HepG2 (cell line): Measurements from ENCODE around the gene EEF2. TPM values are rescaled to one million over a fixed set of nuclear protein-coding genes. Genes with fewer than 3 reads are reported as not detected.

Experiments
- HMGA1 ChIP-seq: sonication (generic); formaldehyde crosslinking; conservative IDR thresholded peaks from 2 replicates; pipeline ENCODE4 v1.4.0; 2020; ENCODE audit warnings: missing genetic modification reagents
- HNRNPLL ChIP-seq: fragments of 200-400 bp; formaldehyde crosslinking; IDR thresholded peaks from 2 replicates; pipeline ENCODE4 v1.6.1; 2017; ENCODE audit warnings: mild to moderate bottlenecking, low read depth, low read length; ENCODE audit not compliant: poor library complexity, severe bottlenecking
- KLF13 ChIP-seq: sonication (generic); formaldehyde crosslinking; IDR thresholded peaks from 2 replicates; pipeline ENCODE4 v1.4.0; 2020; ENCODE audit warnings: mild to moderate bottlenecking, missing genetic modification reagents
- MED8 ChIP-seq: sonication (generic); formaldehyde crosslinking; IDR thresholded peaks from 2 replicates; pipeline ENCODE4 v1.8.1; 2023; ENCODE audit warnings: mild to moderate bottlenecking, missing genetic modification reagents; ENCODE audit not compliant: insufficient replicate concordance
- NFIC ChIP-seq: IDR thresholded peaks from 2 replicates; pipeline ENCODE4 v1.6.1; 2012; ENCODE audit warnings: mild to moderate bottlenecking, low read length, inconsistent platforms
- RBAK ChIP-seq: sonication (generic); formaldehyde crosslinking; IDR thresholded peaks from 2 replicates; pipeline ENCODE4 v1.5.1; 2020; ENCODE audit warnings: mild to moderate bottlenecking, missing genetic modification reagents
- STAG1 ChIP-seq: sonication (generic); formaldehyde crosslinking; IDR thresholded peaks from 2 replicates; pipeline ENCODE4 v1.4.0; 2020; ENCODE audit warnings: missing genetic modification reagents
- TEAD3 ChIP-seq: optimal IDR thresholded peaks from 2 replicates; pipeline ENCODE3; 2016; ENCODE audit warnings: borderline replicate concordance
- TOPORS ChIP-seq: sonication (generic); formaldehyde crosslinking; IDR thresholded peaks from 2 replicates; pipeline ENCODE4 v1.8.0; 2023; ENCODE audit warnings: mild to moderate bottlenecking, missing genetic modification reagents
- ZNF343 ChIP-seq: sonication (generic); formaldehyde crosslinking; IDR thresholded peaks from 2 replicates; pipeline ENCODE4 v1.4.0; 2020; ENCODE audit warnings: mild to moderate bottlenecking, missing genetic modification reagents
- ZNF496 ChIP-seq: sonication (generic); formaldehyde crosslinking; IDR thresholded peaks from 2 replicates; pipeline ENCODE4 v1.8.1; 2023; ENCODE audit warnings: mild to moderate bottlenecking, moderate library complexity, missing genetic modification reagents; ENCODE audit not compliant: insufficient replicate concordance
- ZNF546 ChIP-seq: sonication (generic); formaldehyde crosslinking; conservative IDR thresholded peaks from 2 replicates; pipeline ENCODE4 v1.8.1; 2023; ENCODE audit warnings: mild to moderate bottlenecking, missing genetic modification reagents
- ZNF614 ChIP-seq: IDR thresholded peaks from 2 replicates; pipeline ENCODE4 v1.6.1; 2018; ENCODE audit warnings: missing biosample characterization, missing genetic modification reagents, inconsistent platforms, borderline replicate concordance
- ZNF615 ChIP-seq: sonication (generic); formaldehyde crosslinking; IDR thresholded peaks from 2 replicates; pipeline ENCODE4 v1.5.0; 2020; ENCODE audit warnings: mild to moderate bottlenecking, missing genetic modification reagents, borderline replicate concordance
- ZSCAN9 ChIP-seq: IDR thresholded peaks from 2 replicates; pipeline ENCODE4 v1.6.1; 2016; ENCODE audit warnings: borderline replicate concordance
- polyA plus RNA-seq, 8 experiments: library from polyadenylated mRNA; depleted of rRNA in 3 of 8; stranded (reverse) in 7 of 8; unstranded in 1 of 8; fragments of >200 nt; fragmentation: Illumina TruSeq in 4 of 8; extraction: Trizol in 4 of 8; gene quantifications; 2 replicates each; pipeline versions ENCODE4 v1.2.1 to v1.2.3, GENCODE V29; 2011 to 2016; ENCODE audit warnings: low read depth in 4 of 8, missing spikeins in 1 of 8, mixed read lengths in 1 of 8; ENCODE audit not compliant: insufficient read depth in 1 of 8
- total RNA-seq, 5 experiments: library from RNA; depleted of rRNA; stranded (reverse); fragments of >200 nt; fragmentation: Illumina TruSeq; extraction: Trizol; gene quantifications; 2 replicates each; pipeline ENCODE4 v1.2.3, GENCODE V29; 2016; ENCODE audit warnings: low read depth in 1 of 5
- TF ChIP-seq, protein P1 (sequence below): sonication (generic); formaldehyde crosslinking; IDR thresholded peaks from 2 replicates; pipeline ENCODE4 v1.8.0; 2022; ENCODE audit warnings: mild to moderate bottlenecking, missing genetic modification reagents
- TF ChIP-seq, protein P2 (sequence below): IDR thresholded peaks from 2 replicates; pipeline ENCODE4 v1.6.1; 2016; ENCODE audit warnings: mild to moderate bottlenecking
- TF ChIP-seq, protein P3 (sequence below): sonication (generic); formaldehyde crosslinking; IDR thresholded peaks from 2 replicates; pipeline ENCODE4 v1.4.0; 2020; ENCODE audit warnings: missing genetic modification reagents
- TF ChIP-seq, protein P4 (sequence below): sonication (generic); formaldehyde crosslinking; IDR thresholded peaks from 2 replicates; pipeline ENCODE4 v1.8.1; 2022; ENCODE audit warnings: low read depth, mild to moderate bottlenecking, missing genetic modification reagents

The EEF2 gene
- total and polyA plus RNA-seq, 2 of the 13 experiments (the other 11 are each of a cell fraction or from before 2014, with no cell fraction given), result 1,441 to 1,777 TPM

DNA sequence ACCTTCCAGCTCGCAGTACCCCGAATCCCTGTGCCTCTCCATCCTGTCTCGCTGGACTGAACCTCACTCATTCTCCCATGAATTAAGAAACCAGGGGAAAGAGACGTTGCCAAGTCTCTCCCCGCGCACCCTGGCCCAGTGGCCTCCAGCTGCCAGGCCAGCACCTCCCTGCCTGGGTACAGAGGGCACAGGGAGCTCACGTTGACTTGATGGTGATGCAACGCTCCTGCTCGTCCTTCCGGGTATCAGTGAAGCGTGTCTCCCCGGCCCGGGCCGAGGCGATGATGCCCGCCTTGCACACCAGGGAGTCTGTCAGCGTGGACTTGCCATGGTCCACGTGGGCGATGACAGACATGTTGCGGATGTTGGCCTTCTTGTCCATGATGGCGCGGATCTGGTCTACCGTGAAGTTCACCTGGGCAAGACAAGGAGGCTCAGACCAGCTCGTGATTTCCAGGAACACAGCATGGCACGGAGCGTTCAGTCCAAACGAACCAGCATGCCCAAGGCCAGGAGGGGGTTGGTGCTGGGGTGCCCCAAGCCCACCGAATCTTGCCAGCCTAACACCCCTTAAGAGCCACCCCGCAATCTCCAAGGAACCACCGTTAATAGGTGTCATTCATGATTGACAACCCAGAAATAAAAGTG is 1.2 kb downstream of the EEF2 start (continued):
- TF ChIP-seq ZNF614 (CRISPR knock-in tag), result no peak
- TF ChIP-seq TEAD3 (CRISPR knock-in tag), result no peak
- no peak for TF ChIP-seq HMGA1
- TF ChIP-seq HNRNPLL, result no peak
- TF ChIP-seq KLF13 (CRISPR knock-in tag), result no peak
- no peak for TF ChIP-seq NFIC
- TF ChIP-seq ZNF615, result no peak
- no peak for TF ChIP-seq ZNF343 (CRISPR knock-in tag)
- no peak for TF ChIP-seq RBAK (CRISPR knock-in tag)
- no peak for TF ChIP-seq TOPORS (CRISPR knock-in tag)
- TF ChIP-seq STAG1 (CRISPR knock-in tag), result no peak
- TF ChIP-seq ZNF546 (CRISPR knock-in tag), result no peak
- TF ChIP-seq, protein P1, sequence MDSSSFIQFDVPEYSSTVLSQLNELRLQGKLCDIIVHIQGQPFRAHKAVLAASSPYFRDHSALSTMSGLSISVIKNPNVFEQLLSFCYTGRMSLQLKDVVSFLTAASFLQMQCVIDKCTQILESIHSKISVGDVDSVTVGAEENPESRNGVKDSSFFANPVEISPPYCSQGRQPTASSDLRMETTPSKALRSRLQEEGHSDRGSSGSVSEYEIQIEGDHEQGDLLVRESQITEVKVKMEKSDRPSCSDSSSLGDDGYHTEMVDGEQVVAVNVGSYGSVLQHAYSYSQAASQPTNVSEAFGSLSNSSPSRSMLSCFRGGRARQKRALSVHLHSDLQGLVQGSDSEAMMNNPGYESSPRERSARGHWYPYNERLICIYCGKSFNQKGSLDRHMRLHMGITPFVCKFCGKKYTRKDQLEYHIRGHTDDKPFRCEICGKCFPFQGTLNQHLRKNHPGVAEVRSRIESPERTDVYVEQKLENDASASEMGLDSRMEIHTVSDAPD (CRISPR knock-in tag), result no peak
- TF ChIP-seq MED8, result no peak
- no peak for TF ChIP-seq ZNF496 (CRISPR knock-in tag)
- TF ChIP-seq, protein P2, sequence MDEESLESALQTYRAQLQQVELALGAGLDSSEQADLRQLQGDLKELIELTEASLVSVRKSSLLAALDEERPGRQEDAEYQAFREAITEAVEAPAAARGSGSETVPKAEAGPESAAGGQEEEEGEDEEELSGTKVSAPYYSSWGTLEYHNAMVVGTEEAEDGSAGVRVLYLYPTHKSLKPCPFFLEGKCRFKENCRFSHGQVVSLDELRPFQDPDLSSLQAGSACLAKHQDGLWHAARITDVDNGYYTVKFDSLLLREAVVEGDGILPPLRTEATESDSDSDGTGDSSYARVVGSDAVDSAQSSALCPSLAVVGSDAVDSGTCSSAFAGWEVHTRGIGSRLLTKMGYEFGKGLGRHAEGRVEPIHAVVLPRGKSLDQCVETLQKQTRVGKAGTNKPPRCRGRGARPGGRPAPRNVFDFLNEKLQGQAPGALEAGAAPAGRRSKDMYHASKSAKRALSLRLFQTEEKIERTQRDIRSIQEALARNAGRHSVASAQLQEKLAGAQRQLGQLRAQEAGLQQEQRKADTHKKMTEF, result no peak
- TF ChIP-seq, protein P3, sequence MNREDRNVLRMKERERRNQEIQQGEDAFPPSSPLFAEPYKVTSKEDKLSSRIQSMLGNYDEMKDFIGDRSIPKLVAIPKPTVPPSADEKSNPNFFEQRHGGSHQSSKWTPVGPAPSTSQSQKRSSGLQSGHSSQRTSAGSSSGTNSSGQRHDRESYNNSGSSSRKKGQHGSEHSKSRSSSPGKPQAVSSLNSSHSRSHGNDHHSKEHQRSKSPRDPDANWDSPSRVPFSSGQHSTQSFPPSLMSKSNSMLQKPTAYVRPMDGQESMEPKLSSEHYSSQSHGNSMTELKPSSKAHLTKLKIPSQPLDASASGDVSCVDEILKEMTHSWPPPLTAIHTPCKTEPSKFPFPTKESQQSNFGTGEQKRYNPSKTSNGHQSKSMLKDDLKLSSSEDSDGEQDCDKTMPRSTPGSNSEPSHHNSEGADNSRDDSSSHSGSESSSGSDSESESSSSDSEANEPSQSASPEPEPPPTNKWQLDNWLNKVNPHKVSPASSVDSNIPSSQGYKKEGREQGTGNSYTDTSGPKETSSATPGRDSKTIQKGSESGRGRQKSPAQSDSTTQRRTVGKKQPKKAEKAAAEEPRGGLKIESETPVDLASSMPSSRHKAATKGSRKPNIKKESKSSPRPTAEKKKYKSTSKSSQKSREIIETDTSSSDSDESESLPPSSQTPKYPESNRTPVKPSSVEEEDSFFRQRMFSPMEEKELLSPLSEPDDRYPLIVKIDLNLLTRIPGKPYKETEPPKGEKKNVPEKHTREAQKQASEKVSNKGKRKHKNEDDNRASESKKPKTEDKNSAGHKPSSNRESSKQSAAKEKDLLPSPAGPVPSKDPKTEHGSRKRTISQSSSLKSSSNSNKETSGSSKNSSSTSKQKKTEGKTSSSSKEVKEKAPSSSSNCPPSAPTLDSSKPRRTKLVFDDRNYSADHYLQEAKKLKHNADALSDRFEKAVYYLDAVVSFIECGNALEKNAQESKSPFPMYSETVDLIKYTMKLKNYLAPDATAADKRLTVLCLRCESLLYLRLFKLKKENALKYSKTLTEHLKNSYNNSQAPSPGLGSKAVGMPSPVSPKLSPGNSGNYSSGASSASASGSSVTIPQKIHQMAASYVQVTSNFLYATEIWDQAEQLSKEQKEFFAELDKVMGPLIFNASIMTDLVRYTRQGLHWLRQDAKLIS (CRISPR knock-in tag), result no peak
- no peak for TF ChIP-seq ZSCAN9
- TF ChIP-seq, protein P4, sequence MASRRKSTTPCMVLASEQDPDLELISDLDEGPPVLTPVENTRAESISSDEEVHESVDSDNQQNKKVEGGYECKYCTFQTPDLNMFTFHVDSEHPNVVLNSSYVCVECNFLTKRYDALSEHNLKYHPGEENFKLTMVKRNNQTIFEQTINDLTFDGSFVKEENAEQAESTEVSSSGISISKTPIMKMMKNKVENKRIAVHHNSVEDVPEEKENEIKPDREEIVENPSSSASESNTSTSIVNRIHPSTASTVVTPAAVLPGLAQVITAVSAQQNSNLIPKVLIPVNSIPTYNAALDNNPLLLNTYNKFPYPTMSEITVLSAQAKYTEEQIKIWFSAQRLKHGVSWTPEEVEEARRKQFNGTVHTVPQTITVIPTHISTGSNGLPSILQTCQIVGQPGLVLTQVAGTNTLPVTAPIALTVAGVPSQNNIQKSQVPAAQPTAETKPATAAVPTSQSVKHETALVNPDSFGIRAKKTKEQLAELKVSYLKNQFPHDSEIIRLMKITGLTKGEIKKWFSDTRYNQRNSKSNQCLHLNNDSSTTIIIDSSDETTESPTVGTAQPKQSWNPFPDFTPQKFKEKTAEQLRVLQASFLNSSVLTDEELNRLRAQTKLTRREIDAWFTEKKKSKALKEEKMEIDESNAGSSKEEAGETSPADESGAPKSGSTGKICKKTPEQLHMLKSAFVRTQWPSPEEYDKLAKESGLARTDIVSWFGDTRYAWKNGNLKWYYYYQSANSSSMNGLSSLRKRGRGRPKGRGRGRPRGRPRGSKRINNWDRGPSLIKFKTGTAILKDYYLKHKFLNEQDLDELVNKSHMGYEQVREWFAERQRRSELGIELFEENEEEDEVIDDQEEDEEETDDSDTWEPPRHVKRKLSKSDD, result no peak
